CD4-positive, alpha-beta T cell treated with Interleukin-17A for 4 hours (primary cell): ENCODE results near the gene PRCP.
A peak's percentile ranks its signal among the peaks of the same experiment; 100 is the strongest.
"Not testable (repeated sequence)": the region's sequence is repeated elsewhere in the genome, so short reads cannot be mapped to it uniquely, and the experiment has no call there.

Experiments used
- DNase-seq: peaks from one replicate; pipeline ENCODE4 v3.0.0-alpha.2; 2020; ENCODE audit warnings: mixed read lengths

The PRCP gene

GRCh38 chr11:82900277-82901164, at the start of gene PRCP:
TSS of gene PRCP (minus strand) at chr11:82900430. CDS start at chr11:82900402, 28 bp downstream.
- DNase-seq: peak; percentile 95

GRCh38 chr11:82949352-82949751, 49.1 kb upstream of the PRCP start:
- no peak for DNase-seq

- no peak for DNase-seq
Observed at GRCh38 chr11:82945682-82946081, 45.5 kb upstream of the PRCP start.

- DNase-seq: not testable (repeated sequence)
Observed at GRCh38 chr11:82945041-82945440, 44.8 kb upstream of the PRCP start.

GRCh38 chr11:82944198-82944597, 44.0 kb upstream of the PRCP start:
- DNase-seq: no peak

GRCh38 chr11:82943430-82943829, 43.2 kb upstream of the PRCP start:
- not testable (repeated sequence) for DNase-seq

GRCh38 chr11:82942376-82942775, 42.1 kb upstream of the PRCP start:
- no peak for DNase-seq

GRCh38 chr11:82939456-82939855, 39.2 kb upstream of the PRCP start:
- DNase-seq: no peak

- no peak for DNase-seq
Observed at GRCh38 chr11:82937554-82937953, 37.3 kb upstream of the PRCP start.

GRCh38 chr11:82936261-82936660, 36.0 kb upstream of the PRCP start:
- no peak for DNase-seq

GRCh38 chr11:82932564-82932963, 32.3 kb upstream of the PRCP start:
- no peak for DNase-seq

GRCh38 chr11:82930734-82931133, 30.5 kb upstream of the PRCP start:
- no peak for DNase-seq

GRCh38 chr11:82930229-82930628, 30.0 kb upstream of the PRCP start:
- DNase-seq: no peak

GRCh38 chr11:82929121-82929520, 28.9 kb upstream of the PRCP start:
- no peak for DNase-seq

- DNase-seq: peak; percentile 56
Observed at GRCh38 chr11:82927264-82927880, 27.1 kb upstream of the PRCP start.

GRCh38 chr11:82924522-82925224, 24.4 kb upstream of the PRCP start:
- DNase-seq: no peak

GRCh38 chr11:82922396-82923173, 22.4 kb upstream of the PRCP start:
- not testable (repeated sequence) for DNase-seq

GRCh38 chr11:82920227-82920626, 20.0 kb upstream of the PRCP start:
- peak; percentile 13 for DNase-seq

- not testable (repeated sequence) for DNase-seq
Observed at GRCh38 chr11:82919786-82920185, 19.6 kb upstream of the PRCP start.

GRCh38 chr11:82909015-82909640, 8.9 kb upstream of the PRCP start:
- DNase-seq: no peak

- no peak for DNase-seq
Observed at GRCh38 chr11:82908311-82908710, 8.1 kb upstream of the PRCP start.

GRCh38 chr11:82907371-82907770, 7.1 kb upstream of the PRCP start:
- no peak for DNase-seq
